ENCODE data around the gene NACC1. TPM values are rescaled to one million over a fixed set of nuclear protein-coding genes. Genes with fewer than 3 reads are reported as not detected.

NACC1 gene
- total RNA-seq, 2 donors from 2014 or later: 25.4 to 27.3 TPM

DNA sequence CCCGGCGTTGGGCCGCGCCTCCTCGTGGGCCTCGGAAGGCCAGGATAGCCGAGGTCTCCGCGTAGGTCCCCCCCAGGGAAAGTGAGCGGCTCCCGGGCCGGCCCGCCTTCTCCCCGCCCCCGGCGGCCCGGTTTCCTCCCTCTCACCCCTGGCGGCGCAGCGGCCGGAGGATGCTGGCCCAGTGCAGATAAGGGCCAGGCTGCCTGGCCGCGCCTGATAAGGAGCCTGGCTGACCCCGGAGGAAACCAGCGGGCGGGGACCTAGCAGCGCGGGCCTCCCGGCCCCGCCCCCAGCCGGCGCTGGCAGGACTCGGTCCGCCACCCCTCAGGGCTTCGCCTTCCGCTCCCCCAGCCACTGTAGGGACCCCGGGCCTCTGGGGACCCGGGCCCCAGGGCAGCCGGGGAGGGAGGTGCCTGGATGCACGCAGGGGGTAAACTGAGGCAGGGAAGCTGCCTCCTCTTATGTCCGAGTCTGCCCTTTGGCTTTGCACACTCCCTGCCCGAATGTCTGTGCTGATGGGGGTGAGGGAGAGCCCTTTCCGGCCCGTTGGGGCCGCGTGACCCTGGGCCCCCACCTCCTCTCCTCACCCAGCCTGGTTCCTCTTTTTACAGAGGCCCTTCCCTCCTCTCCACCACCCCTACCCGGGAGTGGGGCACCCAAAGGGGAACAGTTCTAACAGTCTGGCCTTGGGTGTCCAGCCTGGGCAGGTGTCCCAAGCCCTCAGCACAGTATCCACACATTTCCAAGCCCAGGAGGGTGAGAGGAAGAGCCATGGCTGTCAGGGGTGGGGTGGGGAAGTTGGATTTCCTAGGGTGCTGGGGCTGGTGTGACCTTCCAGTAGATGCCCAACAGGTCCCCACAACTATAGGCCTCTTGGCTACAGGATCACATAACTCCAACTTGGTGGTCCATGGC lies 15.1 kb upstream of the NACC1 start, which contains the start of gene LYL1:
Gene LYL1 (minus strand): TSS at position 193 of the 915 bp plus-strand sequence. CDS start 1,687 bp downstream, outside the sequence.
- Histone ChIP-seq H3K27ac (peak within 1 kb of the TSS; percentile 84 to 88), H3K4me3 (peak within 1 kb of the TSS; percentile 37 to 48), H3K4me1 (peaks cover 0 to 68% of the 10 kb centered on the region in 2 donors), H3K36me3 (no peaks in the 10 kb centered on the region), H3K9me3 (no peaks in the 10 kb centered on the region), H3K27me3 (no peaks in the 10 kb centered on the region)
- peak; percentile 87 for DNase-seq (ENCODE audit: low spot score)
- TF ChIP-seq, protein P1, sequence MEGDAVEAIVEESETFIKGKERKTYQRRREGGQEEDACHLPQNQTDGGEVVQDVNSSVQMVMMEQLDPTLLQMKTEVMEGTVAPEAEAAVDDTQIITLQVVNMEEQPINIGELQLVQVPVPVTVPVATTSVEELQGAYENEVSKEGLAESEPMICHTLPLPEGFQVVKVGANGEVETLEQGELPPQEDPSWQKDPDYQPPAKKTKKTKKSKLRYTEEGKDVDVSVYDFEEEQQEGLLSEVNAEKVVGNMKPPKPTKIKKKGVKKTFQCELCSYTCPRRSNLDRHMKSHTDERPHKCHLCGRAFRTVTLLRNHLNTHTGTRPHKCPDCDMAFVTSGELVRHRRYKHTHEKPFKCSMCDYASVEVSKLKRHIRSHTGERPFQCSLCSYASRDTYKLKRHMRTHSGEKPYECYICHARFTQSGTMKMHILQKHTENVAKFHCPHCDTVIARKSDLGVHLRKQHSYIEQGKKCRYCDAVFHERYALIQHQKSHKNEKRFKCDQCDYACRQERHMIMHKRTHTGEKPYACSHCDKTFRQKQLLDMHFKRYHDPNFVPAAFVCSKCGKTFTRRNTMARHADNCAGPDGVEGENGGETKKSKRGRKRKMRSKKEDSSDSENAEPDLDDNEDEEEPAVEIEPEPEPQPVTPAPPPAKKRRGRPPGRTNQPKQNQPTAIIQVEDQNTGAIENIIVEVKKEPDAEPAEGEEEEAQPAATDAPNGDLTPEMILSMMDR (IDR thresholded peaks at IDR 0.05): no peak

DNA sequence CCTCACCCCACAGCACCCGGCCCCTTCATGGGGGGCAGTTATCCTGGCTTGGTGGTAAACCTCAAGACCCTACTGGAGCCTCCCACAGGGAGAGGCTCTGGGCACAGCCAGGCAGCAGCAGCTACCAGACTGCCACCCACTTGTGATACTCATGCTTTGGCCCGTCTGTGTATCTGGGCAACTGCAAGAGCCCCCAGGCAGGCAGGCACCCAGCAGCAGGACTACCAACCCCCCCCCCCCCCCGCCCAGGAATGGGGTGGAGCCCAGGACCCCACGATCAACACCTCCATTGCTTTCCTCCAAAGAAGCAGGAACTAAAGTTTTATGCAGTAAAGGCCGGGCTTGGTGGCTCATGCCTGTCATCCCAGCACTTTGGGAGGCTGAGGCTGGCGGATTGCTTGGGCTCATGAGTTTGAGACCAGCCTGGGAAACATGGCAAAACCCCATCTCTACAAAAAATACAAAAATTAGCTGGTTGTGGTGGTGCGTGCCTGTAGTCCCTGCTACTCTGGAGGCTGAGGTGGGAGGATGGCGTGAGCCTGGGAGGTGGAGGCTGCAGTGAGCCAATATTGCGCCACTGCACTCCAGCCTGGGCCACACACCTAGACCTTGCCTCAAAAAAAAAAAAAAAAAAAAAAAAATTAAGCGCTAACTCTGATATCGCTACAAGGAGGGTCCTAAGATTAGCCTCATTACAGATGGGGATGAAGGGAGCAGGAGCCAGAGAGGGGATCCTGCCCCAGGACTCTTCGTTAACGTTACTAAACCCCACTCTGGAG lies 14.3 kb upstream of the NACC1 start:
- DNase-seq (ENCODE audit: low spot score): no peak
- Histone ChIP-seq H3K27ac (peak overlapping the region; percentile 84 to 88), H3K4me1 (peaks cover 0 to 60% of the 10 kb centered on the region in 2 donors), H3K9me3 (no peaks in the 10 kb centered on the region), H3K27me3 (no peaks in the 10 kb centered on the region), H3K36me3 (no peaks in the 10 kb centered on the region), H3K4me3 (peak overlapping the region in 1 of 2 donors; percentile 13)
- TF ChIP-seq, protein P1 (IDR thresholded peaks at IDR 0.05): no peak

DNA sequence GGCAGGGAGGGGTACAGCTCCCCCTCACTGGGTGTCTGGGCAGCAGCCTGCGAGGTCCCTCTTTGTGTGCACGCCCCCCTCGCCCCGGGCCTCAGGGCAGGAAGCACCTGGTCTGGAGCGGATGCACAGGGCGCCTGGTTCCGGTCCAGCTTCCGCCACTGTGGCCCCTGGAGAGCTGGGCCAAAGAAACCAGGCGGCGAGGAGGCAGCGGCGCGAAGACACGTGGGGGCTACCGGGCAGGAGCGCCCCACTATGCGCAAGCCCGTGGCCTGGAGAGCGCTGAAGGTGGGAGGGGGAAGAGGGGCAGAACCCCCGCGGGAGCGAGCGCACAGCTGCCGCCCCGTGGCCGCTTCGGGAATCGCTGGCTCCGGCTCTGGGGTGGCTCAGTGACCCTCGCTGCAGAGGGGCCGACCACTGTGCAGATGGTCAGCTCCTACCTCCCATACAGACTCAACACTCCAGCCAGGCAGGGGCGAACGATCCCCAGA lies 13.7 kb upstream of the NACC1 start:
- peak overlapping the region; percentile 12 to 84 for H3K27ac ChIP-seq
- H3K4me3 ChIP-seq: peak overlapping the region in 1 of 2 donors; percentile 13
- TF ChIP-seq, protein P1 (IDR thresholded peaks at IDR 0.05): peak; percentile 49 to 82

DNA sequence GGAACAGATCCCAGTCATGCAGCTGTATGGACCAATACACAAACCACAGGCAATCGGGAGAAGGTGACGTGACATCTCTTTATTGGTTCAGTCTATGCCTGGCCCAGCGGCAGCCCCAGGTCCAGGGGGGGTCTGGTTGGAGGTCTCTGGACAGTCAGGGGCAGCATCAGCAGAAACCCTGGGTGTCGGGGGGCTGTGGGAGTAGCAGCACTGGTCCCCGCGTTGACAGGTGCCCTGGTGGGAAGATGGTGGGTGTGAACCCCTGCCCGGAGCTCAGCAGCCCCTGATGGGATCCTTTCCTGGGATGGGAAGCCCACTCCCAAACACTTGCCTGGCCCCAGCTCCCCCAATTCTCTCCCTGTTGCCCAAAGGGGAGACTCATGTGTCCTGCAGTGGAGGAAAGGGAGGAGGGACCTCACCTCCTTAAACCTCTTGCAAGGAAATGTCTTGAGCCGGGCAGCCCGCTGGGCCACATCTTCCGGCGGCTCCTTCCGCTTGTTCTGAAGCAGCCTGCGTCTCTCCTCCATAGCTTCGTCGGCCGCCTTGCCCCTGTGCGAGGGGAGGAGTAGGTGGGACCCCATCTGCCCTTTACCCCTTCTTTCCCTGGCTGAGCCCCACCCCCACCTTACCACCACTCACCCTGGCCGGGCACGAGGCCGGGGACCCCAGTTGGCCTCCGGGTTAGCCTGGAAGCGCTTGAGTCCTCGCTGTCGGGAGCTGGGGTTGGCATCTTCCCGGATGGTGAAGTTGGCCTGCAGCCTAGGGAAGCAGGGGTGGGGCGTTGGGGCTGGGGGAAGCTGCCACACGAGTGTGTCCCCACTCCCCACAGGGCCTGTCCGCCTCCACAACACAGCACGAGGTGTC lies 13.0 kb upstream of the NACC1 start:
- TF ChIP-seq, protein P1 (IDR thresholded peaks at IDR 0.05): peak in 1 of 2 donors; percentile 7
- Histone ChIP-seq H3K9me3 (no peaks in the 10 kb centered on the region), H3K27me3 (no peaks in the 10 kb centered on the region), H3K36me3 (peaks cover 10% of the 10 kb centered on the region), H3K4me3 (peak overlapping the region in 1 of 2 donors; percentile 13), H3K27ac (peak overlapping the region; percentile 12 to 84), H3K4me1 (peaks cover 0 to 50% of the 10 kb centered on the region in 2 donors)
- DNase-seq (ENCODE audit: low spot score): no peak

More for the DNA sequence above, 13.7 kb upstream of the NACC1 start:
- peak; percentile 68 for DNase-seq (ENCODE audit: low spot score)
- peaks cover 4% of the 10 kb centered on the region for H3K36me3 ChIP-seq
- peaks cover 0 to 56% of the 10 kb centered on the region in 2 donors for H3K4me1 ChIP-seq
- H3K9me3 ChIP-seq: no peaks in the 10 kb centered on the region
- no peaks in the 10 kb centered on the region for H3K27me3 ChIP-seq

Data from right atrium auricular region (tissue), 2 donors.